Measurements from ENCODE around the gene ADD1.

The ADD1 gene

DNA sequence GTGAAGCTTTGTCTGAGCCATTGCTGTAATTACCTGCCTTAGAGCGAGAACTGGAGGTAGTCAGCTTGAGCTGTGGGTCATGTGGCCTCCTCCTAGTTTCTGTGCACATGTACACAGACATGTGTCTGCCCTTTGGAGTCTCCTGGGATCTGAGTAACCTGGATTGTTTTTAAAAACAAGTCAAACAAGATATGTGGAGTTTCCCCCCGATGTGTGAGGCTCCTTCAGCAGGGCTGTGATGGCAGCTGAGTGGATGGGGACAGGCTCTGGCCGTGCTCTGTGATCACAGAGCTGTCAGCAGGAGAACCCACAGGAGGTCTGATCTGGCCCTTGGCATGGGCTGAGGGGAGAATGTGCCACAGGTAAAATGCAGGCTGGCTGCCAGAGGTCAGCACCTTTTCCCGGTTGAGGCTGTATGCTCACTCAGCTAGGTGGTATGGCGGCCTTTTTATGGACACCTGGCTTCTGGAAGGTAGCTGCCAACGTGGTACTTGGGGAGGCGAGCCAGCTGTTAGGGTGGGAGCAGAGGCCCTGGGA, 81.2 kb downstream of the ADD1 start:
- no peak for FAIRE-seq

DNA sequence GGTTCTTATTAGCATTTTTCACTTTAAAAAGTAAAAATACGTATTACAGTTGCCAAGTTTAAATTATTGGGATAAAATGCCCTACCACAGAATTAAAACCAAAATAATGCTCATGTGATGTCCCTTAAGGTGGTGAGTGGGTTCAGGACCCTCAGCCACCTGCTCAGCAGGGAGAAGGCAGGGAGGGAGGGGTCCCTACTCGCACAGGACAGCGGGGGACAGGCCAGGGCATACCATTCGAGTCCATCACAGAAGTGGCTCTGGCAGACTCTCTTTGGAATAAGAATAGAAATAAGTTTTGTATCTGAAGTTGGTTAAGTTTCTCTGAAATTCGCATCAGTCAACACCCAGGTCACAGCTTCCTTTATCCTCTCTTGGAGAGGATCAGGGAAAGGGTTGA, 81.9 kb downstream of the ADD1 start:
- no peak for FAIRE-seq

DNA sequence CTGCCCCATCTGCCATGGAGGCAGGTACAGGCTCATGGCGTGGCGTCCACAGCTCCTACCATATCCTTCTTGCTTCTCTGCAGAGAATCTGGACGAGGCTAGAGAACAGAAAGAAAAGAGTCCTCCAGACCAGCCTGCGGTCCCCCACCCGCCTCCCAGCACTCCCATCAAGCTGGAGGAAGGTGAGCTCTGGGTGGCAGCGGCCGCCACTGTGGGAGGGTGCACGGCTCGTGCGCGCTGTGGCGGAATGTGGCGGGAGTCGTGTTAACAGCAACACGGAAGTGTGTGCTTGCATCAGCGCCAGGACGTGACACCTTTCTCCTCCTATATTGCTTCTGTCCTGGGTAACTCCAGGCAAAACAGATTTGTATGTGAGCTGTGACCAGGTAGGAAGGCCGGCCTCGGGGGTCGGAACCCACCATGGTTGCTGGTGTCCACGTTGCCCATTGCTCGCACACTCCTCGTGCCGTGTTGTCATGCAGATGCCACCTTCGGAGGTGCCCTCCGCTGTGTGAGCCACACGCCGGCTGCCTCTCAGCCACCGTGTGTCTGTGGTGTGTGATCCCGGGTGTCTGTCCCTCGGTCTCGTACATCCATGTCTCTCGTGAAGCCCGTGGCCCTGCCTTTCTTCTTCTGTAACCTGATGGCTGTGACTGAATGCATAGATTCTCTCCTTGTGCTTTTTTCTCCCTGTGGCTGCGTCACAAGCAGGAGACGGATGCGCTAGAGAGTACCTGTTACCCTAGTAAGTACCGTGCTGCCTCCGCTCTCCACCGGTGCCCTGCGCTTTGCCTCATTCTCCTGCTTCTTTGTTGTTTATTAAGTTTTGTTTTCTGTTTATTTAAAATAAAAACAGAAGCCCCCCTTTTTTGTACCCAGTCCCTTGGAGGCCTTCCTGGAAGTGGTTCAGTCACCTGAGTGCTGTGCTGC, 82.6 kb downstream of the ADD1 start:
- no peak for FAIRE-seq

DNA sequence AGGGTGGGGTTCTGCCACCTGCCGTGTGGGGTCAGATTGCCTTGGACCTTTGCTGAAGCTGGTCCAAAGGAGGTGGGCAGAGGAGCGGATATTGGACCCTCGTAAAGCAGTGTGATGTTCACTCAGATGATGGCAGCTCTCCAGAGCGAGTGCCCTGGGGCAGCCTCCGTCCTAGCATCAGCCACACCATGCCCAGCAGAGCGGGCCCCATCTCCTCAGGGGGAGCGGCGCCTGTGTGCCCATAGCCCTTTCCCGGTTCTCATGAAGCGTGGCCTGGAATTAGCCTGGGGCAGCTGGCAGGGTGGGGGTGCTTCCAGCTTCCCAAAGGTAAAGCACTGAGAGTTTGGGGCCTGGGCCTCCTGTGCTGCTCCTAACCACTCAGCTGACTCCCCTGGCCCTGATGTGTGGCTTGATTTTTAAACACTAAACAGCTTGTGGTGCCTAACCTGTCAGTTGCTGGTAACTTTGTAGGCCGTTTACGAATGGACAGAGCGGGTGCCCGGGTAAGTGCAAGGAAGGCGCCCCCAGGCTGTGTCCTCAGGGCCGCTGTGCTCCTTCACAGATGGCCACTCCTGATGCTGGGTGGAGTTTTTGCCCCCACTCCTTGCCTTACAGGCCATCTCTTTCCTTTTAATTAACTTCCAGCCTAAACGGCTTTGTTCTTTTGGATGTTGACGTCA, 83.5 kb downstream of the ADD1 start:
- no peak for FAIRE-seq

DNA sequence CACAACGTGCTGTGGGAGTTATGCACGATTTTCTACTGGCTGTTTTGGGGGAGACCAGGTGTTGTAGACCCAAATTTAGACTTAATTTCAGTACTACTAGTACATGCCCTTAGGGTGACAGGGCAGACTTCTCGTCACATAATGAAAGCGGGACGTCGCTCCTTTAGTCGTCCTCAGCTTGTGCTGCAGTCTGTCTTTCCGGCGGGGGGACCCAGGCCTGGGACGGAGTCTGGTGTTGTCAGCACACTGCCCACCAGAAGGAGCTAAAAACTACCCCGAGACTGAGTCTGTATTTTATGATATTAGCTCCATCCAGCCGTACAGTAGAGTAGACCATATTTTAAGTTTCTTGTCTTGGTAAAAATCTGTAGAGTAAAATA, 84.0 kb downstream of the ADD1 start:
- FAIRE-seq: no peak

GRCh38 chr4:2928242-2929176, 84.9 kb downstream of the ADD1 start:
- no peak for FAIRE-seq

DNA sequence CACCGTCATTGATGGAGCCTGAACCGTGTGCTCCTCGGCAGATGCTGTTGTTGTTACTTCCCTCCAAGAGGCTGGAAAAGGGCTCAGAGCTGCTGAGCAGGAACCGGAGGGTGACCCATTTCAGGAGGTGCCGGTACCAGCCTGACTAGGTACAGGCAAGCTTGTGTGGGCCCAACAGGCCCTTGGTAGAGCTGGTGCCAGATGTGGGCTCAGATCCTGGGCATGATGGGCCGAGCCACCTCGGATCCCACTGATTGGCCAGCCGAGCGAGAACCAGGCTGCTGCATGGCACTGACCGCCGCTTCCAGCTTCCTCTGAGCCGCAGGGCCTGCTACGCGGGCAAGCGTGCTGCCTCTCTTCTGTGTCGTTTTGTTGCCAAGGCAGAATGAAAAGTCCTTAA, 85.8 kb downstream of the ADD1 start:
- no peak for FAIRE-seq

GRCh38 chr4:2930135-2930757, 86.6 kb downstream of the ADD1 start:
- FAIRE-seq: no peak

GRCh38 chr4:2930758-2931511, 87.3 kb downstream of the ADD1 start:
- no peak for FAIRE-seq

- no peak for FAIRE-seq
These were observed 88.1 kb downstream of the ADD1 start for GRCh38 chr4:2931512-2932301.

DNA sequence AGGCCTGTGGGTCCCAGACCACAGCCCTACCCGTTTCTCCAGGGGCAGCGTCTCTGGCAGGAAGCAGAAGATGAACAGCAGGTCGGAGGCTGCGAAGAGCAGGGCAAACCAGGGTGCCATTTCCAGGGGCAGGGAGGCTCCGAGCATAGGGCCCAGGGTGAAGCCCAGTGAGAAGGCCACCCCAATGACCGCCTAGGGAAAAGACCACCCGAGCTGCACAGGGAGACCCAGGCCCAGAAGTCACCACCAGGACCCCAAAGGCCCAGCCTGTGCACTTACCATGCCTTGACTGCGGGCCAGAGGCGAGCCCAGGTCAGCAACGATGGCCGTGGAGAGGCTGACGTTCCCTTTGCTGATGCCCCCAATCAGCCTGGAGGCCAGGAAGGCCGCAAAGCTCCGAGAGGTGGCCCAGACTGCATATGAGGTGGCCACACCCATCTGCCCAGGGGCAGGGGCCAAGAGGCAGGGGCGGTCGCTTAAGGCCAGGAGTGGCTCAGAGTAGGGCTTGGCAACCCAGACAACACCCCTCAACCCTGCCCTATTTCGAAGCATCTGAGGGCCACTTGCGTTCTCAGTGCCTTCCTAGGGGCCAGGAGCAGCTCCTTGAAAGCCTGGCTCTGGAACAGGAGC, 88.8 kb downstream of the ADD1 start:
- FAIRE-seq: no peak

- FAIRE-seq: no peak
These were observed 89.4 kb downstream of the ADD1 start for GRCh38 chr4:2932951-2933565.

DNA sequence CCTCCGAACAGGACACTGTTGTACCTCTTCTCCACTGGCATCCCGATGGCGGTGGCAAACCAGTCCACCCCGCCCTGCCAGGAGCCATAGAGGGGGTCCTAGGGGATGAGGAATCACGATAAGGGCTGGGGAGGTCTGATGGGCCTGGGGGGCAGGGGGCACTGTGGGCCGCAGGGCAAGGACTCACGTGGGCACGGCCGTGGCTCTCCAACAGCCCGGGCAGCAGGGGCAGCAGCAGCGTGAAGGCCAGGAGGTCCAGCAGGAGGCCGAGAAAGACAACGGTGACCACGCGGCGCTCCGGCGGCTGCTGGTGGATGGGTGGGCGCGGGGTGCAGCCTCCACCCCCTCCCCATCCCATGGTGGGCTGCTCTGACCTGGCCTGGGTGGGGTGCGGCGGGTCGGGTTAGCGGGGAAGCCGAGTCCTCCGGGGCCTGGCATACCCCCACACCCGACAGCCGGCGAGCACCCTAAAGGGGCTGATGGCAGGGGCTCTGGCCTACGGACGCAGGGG, 90.0 kb downstream of the ADD1 start:
- no peak for FAIRE-seq

- FAIRE-seq: no peak
These were observed 90.6 kb downstream of the ADD1 start for GRCh38 chr4:2934077-2934812.

- no peak for FAIRE-seq
These were observed 91.4 kb downstream of the ADD1 start for GRCh38 chr4:2934813-2935761.

- no peak for FAIRE-seq
These were observed 92.4 kb downstream of the ADD1 start for GRCh38 chr4:2935762-2936743.
